H9 (cell line): Measurements from ENCODE around the gene PTTG1IP. TPM values are rescaled to one million over a fixed set of nuclear protein-coding genes. Genes with fewer than 3 reads are reported as not detected.

Experiments
- DNase-seq: peaks from one replicate; pipeline ENCODE4 v3.0.0-alpha.2; 2017
- H2AFZ ChIP-seq: one replicate; pipeline ENCODE4 v1.6.1; 2013; ENCODE audit warnings: mild to moderate bottlenecking, low read length, control low read depth, moderate library complexity
- H2AK5ac ChIP-seq: 2 replicates; pipeline ENCODE4 v1.6.1; 2013; ENCODE audit warnings: low read length, control low read depth, mixed read lengths; ENCODE audit not compliant: insufficient read length
- H2BK120ac ChIP-seq: one replicate; pipeline ENCODE4 v1.6.1; 2013; ENCODE audit warnings: low read depth, mild to moderate bottlenecking, low read length, control low read depth, inconsistent platforms; ENCODE audit not compliant: poor library complexity, severe bottlenecking
- H2BK12ac ChIP-seq: 2 replicates; pipeline ENCODE4 v1.6.1; 2013; ENCODE audit warnings: low read length, control low read depth, mixed read lengths, low read depth; ENCODE audit not compliant: insufficient read length
- H2BK15ac ChIP-seq: 2 replicates; pipeline ENCODE4 v1.6.1; 2013; ENCODE audit warnings: low read depth, low read length, control low read depth
- H2BK20ac ChIP-seq: one replicate; pipeline ENCODE4 v1.6.1; 2013; ENCODE audit warnings: low read depth, mild to moderate bottlenecking, low read length, control low read depth, inconsistent platforms; ENCODE audit not compliant: poor library complexity, severe bottlenecking
- H2BK5ac ChIP-seq: 2 replicates; pipeline ENCODE4 v1.6.1; 2013; ENCODE audit warnings: low read length, control low read depth, mixed read lengths; ENCODE audit not compliant: insufficient read length
- H3K14ac ChIP-seq: 2 replicates; pipeline ENCODE4 v1.6.1; 2013; ENCODE audit warnings: low read length, control low read depth; ENCODE audit not compliant: insufficient read depth
- H3K18ac ChIP-seq: 2 replicates; pipeline ENCODE4 v1.6.1; 2013; ENCODE audit warnings: low read depth, mild to moderate bottlenecking, mixed read lengths, low read length, control low read depth; ENCODE audit not compliant: insufficient read length
- H3K23ac ChIP-seq: 2 replicates; pipeline ENCODE4 v1.6.1; 2013; ENCODE audit warnings: low read length, control low read depth, mixed read lengths, low read depth; ENCODE audit not compliant: insufficient read length
- H3K23me2 ChIP-seq: 2 replicates; pipeline ENCODE4 v1.6.1; 2013; ENCODE audit warnings: low read depth, mild to moderate bottlenecking, mixed read lengths, low read length, control low read depth; ENCODE audit not compliant: insufficient read length, poor library complexity, severe bottlenecking
- H3K27ac ChIP-seq: 2 replicates; pipeline ENCODE4 v1.5.1; 2013; ENCODE audit warnings: low read length, control low read depth, mixed read lengths, low read depth; ENCODE audit not compliant: insufficient read length
- H3K27me3 ChIP-seq: 2 replicates; pipeline ENCODE4 v1.6.1; 2013; ENCODE audit warnings: low read length, control low read depth, inconsistent platforms; ENCODE audit not compliant: insufficient read depth
- H3K4ac ChIP-seq: 2 replicates; pipeline ENCODE4 v1.6.1; 2013; ENCODE audit warnings: low read depth, mild to moderate bottlenecking, control low read depth, inconsistent platforms, low read length, moderate library complexity
- H3K4me1 ChIP-seq: 2 replicates; pipeline ENCODE4 v1.6.1; 2013; ENCODE audit warnings: low read length, control low read depth, inconsistent platforms; ENCODE audit not compliant: insufficient read depth
- H3K4me2 ChIP-seq: 2 replicates; pipeline ENCODE4 v1.6.1; 2013; ENCODE audit warnings: low read length, control low read depth, mixed read lengths; ENCODE audit not compliant: insufficient read length, insufficient read depth
- H3K56ac ChIP-seq: 2 replicates; pipeline ENCODE4 v1.6.1; 2013; ENCODE audit warnings: low read depth, mild to moderate bottlenecking, mixed read lengths, low read length, control low read depth; ENCODE audit not compliant: insufficient read length
- H3K79me1 ChIP-seq: 2 replicates; pipeline ENCODE4 v1.6.1; 2013; ENCODE audit warnings: low read depth, mild to moderate bottlenecking, moderate library complexity, low read length, control low read depth, inconsistent platforms; ENCODE audit not compliant: insufficient read depth, poor library complexity, severe bottlenecking
- H3K79me2 ChIP-seq: 2 replicates; pipeline ENCODE4 v1.6.1; 2013; ENCODE audit warnings: low read length, control low read depth, inconsistent platforms; ENCODE audit not compliant: insufficient read depth
- H3K9ac ChIP-seq: 2 replicates; pipeline ENCODE4 v1.6.1; 2013; ENCODE audit warnings: low read length, control low read depth, mixed read lengths; ENCODE audit not compliant: insufficient read length; ENCODE audit errors: extremely low read depth
- H3K9me3 ChIP-seq: one replicate; pipeline ENCODE4 v1.6.1; 2013; ENCODE audit warnings: low read depth, low read length, inconsistent platforms; ENCODE audit not compliant: control insufficient read depth
- H3T11ph ChIP-seq: one replicate; pipeline ENCODE4 v1.6.1; 2013; ENCODE audit warnings: mild to moderate bottlenecking, low read length, control low read depth, inconsistent platforms
- H4K20me1 ChIP-seq: one replicate; pipeline ENCODE4 v1.6.1; 2013; ENCODE audit not compliant: control insufficient read depth, insufficient read length, insufficient read depth
- H4K5ac ChIP-seq: 2 replicates; pipeline ENCODE4 v1.6.1; 2013; ENCODE audit warnings: low read depth, mild to moderate bottlenecking, mixed read lengths, low read length, control low read depth; ENCODE audit not compliant: insufficient read length
- H4K8ac ChIP-seq: replicated peaks from 2 replicates; pipeline ENCODE4 v1.6.1; 2013; ENCODE audit warnings: low read length, control low read depth, mixed read lengths, low read depth; ENCODE audit not compliant: insufficient read length
- H4K91ac ChIP-seq: 2 replicates; pipeline ENCODE4 v1.6.1; 2013; ENCODE audit warnings: low read depth, mild to moderate bottlenecking, moderate library complexity, mixed read lengths, low read length, control low read depth; ENCODE audit not compliant: insufficient read length
- H3K27ac Mint-ChIP-seq, 3 experiments: 2 replicates in 2 of 3; 3 replicates in 1 of 3; pipeline ENCODE4 v1.8.0; 2020 to 2021; ENCODE audit warnings: mixed read lengths in 3 of 3, mild to moderate bottlenecking in 1 of 3, moderate library complexity in 1 of 3
- H3K27me3 Mint-ChIP-seq: 2 replicates; pipeline ENCODE4 v1.8.0; 2021; ENCODE audit warnings: low read depth, mild to moderate bottlenecking, moderate library complexity, mixed read lengths
- H3K36me3 Mint-ChIP-seq, 3 experiments: 2 replicates in 2 of 3; 3 replicates in 1 of 3; pipeline ENCODE4 v1.8.0; 2020 to 2021; ENCODE audit warnings: low read depth in 3 of 3, mixed read lengths in 3 of 3; ENCODE audit not compliant: insufficient read depth in 1 of 3
- H3K4me1 Mint-ChIP-seq, 2 experiments: 2 replicates each; pipeline ENCODE4 v1.8.0; 2020; ENCODE audit warnings: mixed read lengths in 2 of 2
- H3K4me3 Mint-ChIP-seq, 2 experiments: 2 replicates in 1 of 2; 3 replicates in 1 of 2; pipeline ENCODE4 v1.8.0; 2020 to 2021; ENCODE audit warnings: mild to moderate bottlenecking in 2 of 2, mixed read lengths in 2 of 2, moderate library complexity in 1 of 2
- H3K9me3 Mint-ChIP-seq, 2 experiments: 2 replicates in 1 of 2; 3 replicates in 1 of 2; pipeline ENCODE4 v1.8.0; 2020; ENCODE audit warnings: mild to moderate bottlenecking in 2 of 2, mixed read lengths in 2 of 2, moderate library complexity in 1 of 2
- CTCF ChIP-seq: fragments of 200-600 bp; sonication (generic); conservative IDR thresholded peaks from 3 replicates; pipeline ENCODE4 v1.8.0; 2021; ENCODE audit warnings: antibody characterized with exemption, mild to moderate bottlenecking
- WGBS: extraction: QIAGEN DNeasy Blood & Tissue Kit; methylation state at CpG from one replicate; pipeline ENCODE4 v1.1.7; 2013; ENCODE audit warnings: missing lambda C conversion rate, low lambda C conversion rate, mixed read lengths; ENCODE audit not compliant: insufficient read length; ENCODE audit errors: extremely low coverage; 5-methylcytosine and 5-hydroxymethylcytosine counted together
- total RNA-seq: library from RNA; stranded (reverse); gene quantifications from 2 replicates; pipeline ENCODE4 v1.2.1, GENCODE V29; 2021

PTTG1IP gene
- total RNA-seq, 1 experiment from 2014 or later: 107 TPM

GRCh38 chr21:44813149-44813548 is 60.3 kb downstream of the PTTG1IP start:
- H3K4me1 ChIP-seq: no peaks in the 10 kb centered on the region
- H3K14ac ChIP-seq: no peak overlapping the region
- H2AK5ac ChIP-seq: no peak overlapping the region
- peaks cover 2% of the 10 kb centered on the region for H3K79me1 ChIP-seq
- no peak overlapping the region for H3K4me2 ChIP-seq
- peaks cover 2% of the 10 kb centered on the region for H3K23me2 ChIP-seq
- H2AFZ ChIP-seq: no peak overlapping the region
- Mint-ChIP-seq H3K36me3 (peaks cover 11 to 35% (median 20%) of the 10 kb centered on the region in 3 experiments; a peak in 6 of 7 replicates), H3K9me3 (no peaks in the 10 kb centered on the region), H3K4me1 (peaks cover 15 to 20% of the 10 kb centered on the region in 2 experiments), H3K27me3 (no peaks in the 10 kb centered on the region; the same call in none of the 2 replicates), H3K27ac (peak overlapping the region in 2 of 3 experiments; percentile 16 to 33; a peak in 1 of 7 replicates), H3K4me3 (no peak overlapping the region)
- H3K27me3 ChIP-seq: no peaks in the 10 kb centered on the region
- no CpG with 5 or more reads among the region's 10 CpGs for whole genome bisulfite sequencing
- no peak overlapping the region for H3K56ac ChIP-seq
- no peak overlapping the region for H3K27ac ChIP-seq
- no peak overlapping the region for H2BK20ac ChIP-seq
- no peaks in the 10 kb centered on the region for H4K20me1 ChIP-seq
- H4K91ac ChIP-seq: no peak overlapping the region
- no peak overlapping the region for H3K9ac ChIP-seq
- no peak overlapping the region for H2BK5ac ChIP-seq
- no peak overlapping the region for H3K4ac ChIP-seq
- no peaks in the 10 kb centered on the region for H3K9me3 ChIP-seq
- no peak for TF ChIP-seq CTCF
- no peak overlapping the region for H2BK12ac ChIP-seq
- H3K23ac ChIP-seq: no peak overlapping the region
- no peak overlapping the region for H4K5ac ChIP-seq
- DNase-seq: no peak
- no peak overlapping the region for H2BK15ac ChIP-seq
- no peak overlapping the region for H2BK120ac ChIP-seq
- peaks cover 2% of the 10 kb centered on the region; the same call in 1 of the 2 replicates for H3K79me2 ChIP-seq
- H3T11ph ChIP-seq: no peak overlapping the region
- H4K8ac ChIP-seq: no peak overlapping the region
- no peak overlapping the region for H3K18ac ChIP-seq
